ENCODE results near the gene BPIFB3. TPM values are rescaled to one million over a fixed set of nuclear protein-coding genes. Genes with fewer than 3 reads are reported as not detected.
"Not testable (repeated sequence)": the region's sequence is repeated elsewhere in the genome, so short reads cannot be mapped to it uniquely, and the experiment has no call there.

Gene BPIFB3
- total RNA-seq, 1 donor: not detected

DNA sequence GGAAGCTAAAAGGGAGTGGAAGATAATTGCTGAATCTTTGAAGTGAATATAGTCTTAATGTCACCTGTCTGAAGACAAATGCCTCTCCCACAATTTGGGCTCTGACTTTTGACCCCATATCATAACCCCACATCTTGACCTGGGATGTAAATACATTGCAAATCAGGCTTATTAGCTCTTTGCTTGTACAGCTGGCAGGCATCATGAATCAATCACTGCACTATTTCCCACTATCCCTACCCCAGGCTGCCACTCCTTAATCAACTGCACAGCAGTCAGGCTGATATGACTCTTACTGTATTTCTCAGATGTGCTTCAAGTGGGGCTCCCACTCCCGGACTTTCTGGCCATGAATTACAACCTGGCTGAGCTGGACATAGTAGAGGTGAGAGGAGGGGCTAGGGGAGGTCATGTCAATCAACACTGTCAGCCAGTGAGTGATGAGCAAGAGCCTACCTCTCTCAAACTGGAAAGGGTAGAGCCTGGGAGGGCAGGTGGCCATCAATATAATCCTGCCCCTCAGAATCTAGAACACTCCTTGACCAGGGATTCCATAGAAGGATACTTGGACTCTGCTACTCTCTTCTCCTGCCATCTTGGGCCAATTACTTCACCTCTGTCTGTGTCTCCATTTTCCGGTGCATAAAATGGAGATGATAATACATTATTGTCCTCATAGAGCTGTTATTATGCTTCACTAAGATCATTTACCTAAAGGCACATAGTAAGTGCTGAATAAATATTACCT is 10.5 kb upstream of the BPIFB3 start:
- H3K4me3 ChIP-seq (ENCODE audit: low read depth, low read length): no peak overlapping the region
- TF ChIP-seq, protein P1, sequence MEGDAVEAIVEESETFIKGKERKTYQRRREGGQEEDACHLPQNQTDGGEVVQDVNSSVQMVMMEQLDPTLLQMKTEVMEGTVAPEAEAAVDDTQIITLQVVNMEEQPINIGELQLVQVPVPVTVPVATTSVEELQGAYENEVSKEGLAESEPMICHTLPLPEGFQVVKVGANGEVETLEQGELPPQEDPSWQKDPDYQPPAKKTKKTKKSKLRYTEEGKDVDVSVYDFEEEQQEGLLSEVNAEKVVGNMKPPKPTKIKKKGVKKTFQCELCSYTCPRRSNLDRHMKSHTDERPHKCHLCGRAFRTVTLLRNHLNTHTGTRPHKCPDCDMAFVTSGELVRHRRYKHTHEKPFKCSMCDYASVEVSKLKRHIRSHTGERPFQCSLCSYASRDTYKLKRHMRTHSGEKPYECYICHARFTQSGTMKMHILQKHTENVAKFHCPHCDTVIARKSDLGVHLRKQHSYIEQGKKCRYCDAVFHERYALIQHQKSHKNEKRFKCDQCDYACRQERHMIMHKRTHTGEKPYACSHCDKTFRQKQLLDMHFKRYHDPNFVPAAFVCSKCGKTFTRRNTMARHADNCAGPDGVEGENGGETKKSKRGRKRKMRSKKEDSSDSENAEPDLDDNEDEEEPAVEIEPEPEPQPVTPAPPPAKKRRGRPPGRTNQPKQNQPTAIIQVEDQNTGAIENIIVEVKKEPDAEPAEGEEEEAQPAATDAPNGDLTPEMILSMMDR (IDR thresholded peaks at IDR 0.05; ENCODE audit: insufficient read depth, low read depth, low read length): no peak
- no peak for DNase-seq (ENCODE audit: low read depth)

DNA sequence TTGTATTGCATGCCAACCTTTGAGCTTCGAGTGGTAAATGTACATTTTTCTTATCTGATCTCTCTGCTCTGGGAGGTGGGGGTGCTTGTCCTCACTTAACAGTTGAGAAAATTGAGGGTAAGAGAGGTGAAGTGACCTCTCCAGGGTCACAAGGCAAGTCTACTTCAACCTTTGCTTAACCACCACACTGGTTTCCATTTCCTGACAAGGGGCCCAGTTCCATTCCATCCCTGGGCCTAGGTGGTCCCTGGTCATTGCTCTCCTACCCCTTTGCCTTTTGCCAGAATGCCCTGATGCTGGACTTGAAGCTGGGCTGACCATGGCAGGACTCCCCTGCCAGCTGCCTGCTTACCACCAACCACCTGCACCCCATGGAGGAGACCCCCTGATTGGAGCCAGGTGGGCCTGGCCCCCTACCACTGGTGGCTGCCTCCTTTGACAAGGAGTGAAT is 9.9 kb upstream of the BPIFB3 start:
- DNase-seq (ENCODE audit: low read depth): no peak
- TF ChIP-seq, protein P1 (IDR thresholded peaks at IDR 0.05; ENCODE audit: insufficient read depth, low read depth, low read length): no peak

DNA sequence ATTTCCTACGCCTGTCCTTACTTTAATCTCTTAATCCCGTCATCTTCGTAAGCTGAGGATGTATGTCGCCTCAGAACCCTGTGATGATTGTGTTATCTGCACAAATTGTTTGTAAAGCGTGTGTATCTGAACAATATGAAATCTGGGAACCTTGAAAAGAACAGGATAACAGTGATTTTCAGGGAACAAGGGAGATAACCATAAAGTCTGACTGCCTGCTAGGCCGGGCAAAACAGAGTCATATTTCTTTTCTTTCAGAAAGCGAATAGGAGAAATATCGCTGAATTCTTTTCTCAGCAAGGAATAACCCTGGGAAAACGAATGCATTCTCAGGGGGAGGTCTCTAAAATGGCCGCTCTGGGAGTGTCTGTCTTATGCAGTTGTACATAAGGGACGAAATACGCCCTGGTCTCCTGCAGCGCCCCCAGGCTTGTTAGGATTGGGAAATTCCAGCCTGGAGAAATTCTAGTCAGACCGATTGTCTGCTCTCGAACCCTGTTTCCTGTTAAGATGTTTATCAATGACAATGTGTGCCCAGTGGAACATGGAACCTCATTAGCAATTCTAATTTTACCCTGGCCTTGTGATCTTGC is 8.5 kb upstream of the BPIFB3 start:
- H3K4me3 ChIP-seq (ENCODE audit: low read depth, low read length); DNase-seq (ENCODE audit: low read depth): not testable (repeated sequence)

More for the DNA sequence above, 9.9 kb upstream of the BPIFB3 start:
- H3K4me3 ChIP-seq (ENCODE audit: low read depth, low read length): no peak overlapping the region

DNA sequence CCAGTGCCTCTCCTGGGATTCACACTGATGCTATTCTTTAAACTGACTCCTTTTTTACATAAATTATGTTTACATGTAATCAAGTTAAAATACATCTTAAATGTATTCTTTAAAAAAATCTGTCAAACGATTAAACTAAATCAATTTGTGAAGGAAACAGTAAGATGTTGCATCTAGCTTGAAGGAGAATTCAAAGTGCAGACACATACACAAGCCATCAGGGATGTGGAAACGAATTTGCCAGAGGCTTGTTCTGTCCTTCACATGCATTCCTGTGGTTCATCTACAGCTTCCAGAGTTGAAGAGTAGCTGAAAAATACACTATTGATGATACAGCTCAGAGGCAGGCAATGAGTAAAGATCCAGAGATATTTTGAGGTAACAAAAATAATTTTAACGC is 7.3 kb upstream of the BPIFB3 start:
- DNase-seq (ENCODE audit: low read depth): no peak
- TF ChIP-seq, protein P1 (IDR thresholded peaks at IDR 0.05; ENCODE audit: insufficient read depth, low read depth, low read length): no peak

DNA sequence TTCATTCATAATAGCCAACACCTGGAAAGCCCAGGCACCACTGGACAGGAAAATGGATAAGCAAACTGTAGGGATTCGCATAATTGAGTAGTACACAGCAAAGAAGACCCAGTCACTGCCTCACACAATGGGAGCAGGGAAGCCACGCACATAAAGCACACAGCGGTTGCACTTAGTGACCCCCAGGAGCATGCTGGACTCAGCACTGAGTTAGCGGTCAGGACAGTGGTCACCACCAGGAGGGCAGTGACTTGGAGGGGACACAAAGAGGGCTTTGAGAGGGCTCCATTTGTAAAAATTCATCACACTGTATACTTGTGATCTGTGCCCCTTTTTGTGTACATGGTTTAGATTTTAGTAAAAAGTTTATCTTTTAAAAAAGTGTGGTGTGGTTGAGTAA is 2.4 kb upstream of the BPIFB3 start:
- TF ChIP-seq, protein P1 (IDR thresholded peaks at IDR 0.05; ENCODE audit: insufficient read depth, low read depth, low read length): no peak
- DNase-seq (ENCODE audit: low read depth): no peak
- no peak overlapping the region for H3K4me3 ChIP-seq (ENCODE audit: low read depth, low read length)

More for the DNA sequence above, 7.3 kb upstream of the BPIFB3 start:
- no peak overlapping the region for H3K4me3 ChIP-seq (ENCODE audit: low read depth, low read length)

DNA sequence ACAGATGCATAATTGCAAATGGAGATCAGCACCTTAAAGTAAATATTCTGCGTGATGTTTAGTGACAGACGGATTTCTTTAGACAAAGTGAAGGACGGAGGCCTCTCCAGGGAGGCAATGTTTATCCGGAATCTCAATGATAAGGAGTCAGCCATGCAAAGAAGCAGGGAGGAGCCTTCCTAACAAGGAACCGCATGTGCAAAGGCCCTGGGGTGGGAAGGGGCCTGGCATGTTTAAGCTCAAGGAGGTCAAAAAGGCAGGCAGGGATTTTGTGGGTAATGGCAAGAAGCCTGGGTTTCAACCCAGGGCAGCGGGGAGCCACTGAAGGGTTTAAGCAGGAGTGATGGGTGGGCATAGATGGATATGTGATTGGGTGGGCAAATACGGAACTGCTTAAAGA is 678 bp downstream of the BPIFB3 start:
- H3K4me3 ChIP-seq (ENCODE audit: low read depth, low read length): no peak overlapping the region

DNA sequence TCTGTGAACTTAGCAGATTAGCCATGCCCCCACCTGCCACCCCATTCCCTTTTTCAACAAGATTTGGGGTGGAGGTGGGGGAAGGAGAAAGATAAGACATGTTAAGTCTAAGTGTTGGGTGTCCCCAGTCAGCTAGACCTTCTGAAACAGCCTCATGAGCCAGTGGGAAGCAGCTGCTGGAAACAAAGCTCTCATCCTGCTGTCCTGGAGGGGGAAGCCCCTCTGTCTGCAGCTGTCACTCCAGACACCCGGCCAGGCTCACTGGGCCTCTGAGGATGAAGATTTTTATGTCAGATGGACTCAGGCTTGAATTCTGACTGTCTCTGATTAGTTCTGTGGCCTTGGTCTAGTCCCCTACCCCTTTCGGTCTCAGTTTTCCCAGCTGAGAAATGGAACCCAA is 1.1 kb downstream of the BPIFB3 start:
- TF ChIP-seq, protein P1 (IDR thresholded peaks at IDR 0.05; ENCODE audit: insufficient read depth, low read depth, low read length): no peak
- no peak overlapping the region for H3K4me3 ChIP-seq (ENCODE audit: low read depth, low read length)
- no peak for DNase-seq (ENCODE audit: low read depth)

More for the DNA sequence above, 678 bp downstream of the BPIFB3 start:
- TF ChIP-seq, protein P1 (IDR thresholded peaks at IDR 0.05; ENCODE audit: insufficient read depth, low read depth, low read length): no peak
- DNase-seq (ENCODE audit: low read depth): no peak

All from fibroblast of villous mesenchyme (primary cell).